Uterus (tissue), 2 donors: Measurements from ENCODE around the gene ASPRV1.

Experiments used
- CTCF ChIP-seq, 4 experiments: fragments of 200-600 bp in 2 of 4; fragments of 450-650 bp in 2 of 4; sonication (generic) in 2 of 4; IDR thresholded peaks; one replicate each; pipeline ENCODE4 v1.5.1; 2016 to 2019; ENCODE audit warnings: antibody characterized with exemption in 4 of 4, mild to moderate bottlenecking in 2 of 4, moderate library complexity in 1 of 4
- POLR2A ChIP-seq, 2 donors: fragments of 450-650 bp; IDR thresholded peaks; one replicate each; pipeline ENCODE4 v1.6.1; 2016; ENCODE audit warnings: antibody characterized with exemption in 2 of 2, mild to moderate bottlenecking in 1 of 2, moderate library complexity in 1 of 2

DNA sequence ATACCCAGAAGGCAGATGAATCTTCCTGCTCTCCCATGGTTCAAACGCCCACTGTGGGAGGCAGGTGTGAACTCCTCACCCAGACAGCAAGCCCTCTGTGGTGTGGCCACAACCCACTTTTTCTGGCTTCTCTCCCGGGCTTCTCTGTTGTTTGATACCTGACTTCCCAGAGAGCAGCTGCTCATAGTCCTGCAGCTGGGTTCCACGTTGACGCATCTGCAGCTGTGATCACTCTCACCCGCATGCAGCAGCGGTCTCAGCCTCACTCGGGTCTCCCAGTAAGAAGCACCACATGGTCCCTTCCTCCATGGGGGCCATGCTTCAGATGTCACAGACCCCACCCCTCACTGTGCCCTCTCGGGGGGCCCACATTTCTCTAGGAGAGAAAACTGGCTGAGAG is 3.5 kb downstream of the ASPRV1 start:
- TF ChIP-seq CTCF (IDR thresholded peaks at IDR 0.05) = no peak
- no peak for TF ChIP-seq POLR2A (IDR thresholded peaks at IDR 0.05)
